Endothelial cell (in vitro differentiated cells): ENCODE measurements around the gene NRP2. TPM values are rescaled to one million over a fixed set of nuclear protein-coding genes. Genes with fewer than 3 reads are reported as not detected.

ENCODE experiments used
- DNase-seq: peaks from one replicate; pipeline ENCODE4 v3.0.0; 2021; ENCODE audit warnings: low spot score
- H3K27ac Mint-ChIP-seq: one replicate; pipeline ENCODE4 v1.8.0; 2021; ENCODE audit warnings: mixed read lengths, inconsistent platforms; ENCODE audit not compliant: unreplicated experiment
- H3K27me3 Mint-ChIP-seq: one replicate; pipeline ENCODE4 v1.8.0; 2021; ENCODE audit warnings: mild to moderate bottlenecking, moderate library complexity, mixed read lengths, inconsistent platforms; ENCODE audit not compliant: unreplicated experiment
- H3K36me3 Mint-ChIP-seq: one replicate; pipeline ENCODE4 v1.8.0; 2021; ENCODE audit warnings: mild to moderate bottlenecking, low read depth, mixed read lengths, inconsistent platforms; ENCODE audit not compliant: unreplicated experiment
- H3K4me1 Mint-ChIP-seq: one replicate; pipeline ENCODE4 v1.8.0; 2021; ENCODE audit warnings: mild to moderate bottlenecking, mixed read lengths, inconsistent platforms; ENCODE audit not compliant: unreplicated experiment
- H3K4me3 Mint-ChIP-seq: one replicate; pipeline ENCODE4 v1.8.0; 2021; ENCODE audit warnings: mild to moderate bottlenecking, mixed read lengths, inconsistent platforms; ENCODE audit not compliant: unreplicated experiment
- H3K9me3 Mint-ChIP-seq: one replicate; pipeline ENCODE4 v1.8.0; 2021; ENCODE audit warnings: mixed read lengths, inconsistent platforms; ENCODE audit not compliant: unreplicated experiment
- CTCF ChIP-seq: fragments of 200-600 bp; sonication (generic); IDR thresholded peaks from one replicate; pipeline ENCODE4 v1.5.0; 2021; ENCODE audit warnings: antibody characterized with exemption; ENCODE audit not compliant: unreplicated experiment
- total RNA-seq: library from RNA; stranded (reverse); fragmentation: NEBNext Ultra II Directional; extraction: Animal tissue kit (Norgen Biotek cat#: 25700); gene quantifications from one replicate; pipeline ENCODE4 v1.2.1, GENCODE V29; 2021; ENCODE audit not compliant: unreplicated experiment

The NRP2 gene
- total RNA-seq, 1 donor from 2014 or later = 258 TPM

- Mint-ChIP-seq H3K27me3 (peaks cover 2% of the 10 kb centered on the region), H3K4me3 (peak overlapping the region; percentile 31), H3K4me1 (peaks cover 32% of the 10 kb centered on the region), H3K9me3 (no peaks in the 10 kb centered on the region), H3K27ac (no peak overlapping the region), H3K36me3 (peaks cover 62% of the 10 kb centered on the region)
- no peak for DNase-seq
- no peak for TF ChIP-seq CTCF
These were observed 75.0 kb downstream of the NRP2 start for GRCh38 chr2:205757271-205757670.

- TF ChIP-seq CTCF = no peak
- Mint-ChIP-seq H3K27me3 (peaks cover 2% of the 10 kb centered on the region), H3K9me3 (no peaks in the 10 kb centered on the region), H3K27ac (peak overlapping the region; percentile 72), H3K36me3 (peaks cover 58% of the 10 kb centered on the region), H3K4me1 (peaks cover 40% of the 10 kb centered on the region), H3K4me3 (no peak overlapping the region)
- no peak for DNase-seq
These were observed 75.8 kb downstream of the NRP2 start for GRCh38 chr2:205758051-205758450.

- Mint-ChIP-seq H3K4me3 (no peak overlapping the region), H3K9me3 (no peaks in the 10 kb centered on the region), H3K4me1 (peaks cover 43% of the 10 kb centered on the region), H3K27me3 (peaks cover 2% of the 10 kb centered on the region), H3K36me3 (peaks cover 58% of the 10 kb centered on the region), H3K27ac (peak overlapping the region; percentile 59)
- no peak for TF ChIP-seq CTCF
- DNase-seq = no peak
These were observed 76.2 kb downstream of the NRP2 start for GRCh38 chr2:205758500-205758899.

GRCh38 chr2:205759257-205759656, 77.0 kb downstream of the NRP2 start:
- Mint-ChIP-seq H3K9me3 (no peaks in the 10 kb centered on the region), H3K36me3 (peaks cover 54% of the 10 kb centered on the region), H3K27ac (peak overlapping the region; percentile 59), H3K4me3 (no peak overlapping the region), H3K4me1 (peaks cover 51% of the 10 kb centered on the region), H3K27me3 (peaks cover 3% of the 10 kb centered on the region)
- DNase-seq = no peak
- no peak for TF ChIP-seq CTCF

- H3K9me3 Mint-ChIP-seq = no peaks in the 10 kb centered on the region
- peaks cover 55% of the 10 kb centered on the region for H3K4me1 Mint-ChIP-seq
These were observed 77.4 kb downstream of the NRP2 start for GRCh38 chr2:205759732-205760131.

More at GRCh38 chr2:205759732-205760131, 77.4 kb downstream of the NRP2 start:
- Mint-ChIP-seq H3K36me3 (peaks cover 52% of the 10 kb centered on the region), H3K27me3 (peaks cover 3% of the 10 kb centered on the region), H3K27ac (no peak overlapping the region), H3K4me3 (no peak overlapping the region)
- no peak for TF ChIP-seq CTCF
- DNase-seq = no peak
